H54 (cell line): ENCODE measurements around the gene NANOS3.
A peak's percentile ranks its signal among the peaks of the same experiment; 100 is the strongest.

ENCODE experiments used
- DNase-seq: peaks from one replicate; pipeline ENCODE4 v3.0.0; 2011; ENCODE audit warnings: low spot score, mixed read lengths; ENCODE audit not compliant: insufficient read length
- FAIRE-seq: peaks from 3 replicates; lab custom pipeline; 2011; peaks lifted over from hg19 to GRCh38; lab: Jason Lieb, UNC
- POLR2A ChIP-seq: IDR thresholded peaks from 2 replicates; pipeline ENCODE4 v1.6.1; 2011; ENCODE audit warnings: low read depth, mild to moderate bottlenecking, low read length

NANOS3 gene

GRCh38 chr19:13899393-13899792, 22.5 kb downstream of the NANOS3 start:
- FAIRE-seq (no peak), DNase-seq (no peak)
- no peak for TF ChIP-seq POLR2A

DNA sequence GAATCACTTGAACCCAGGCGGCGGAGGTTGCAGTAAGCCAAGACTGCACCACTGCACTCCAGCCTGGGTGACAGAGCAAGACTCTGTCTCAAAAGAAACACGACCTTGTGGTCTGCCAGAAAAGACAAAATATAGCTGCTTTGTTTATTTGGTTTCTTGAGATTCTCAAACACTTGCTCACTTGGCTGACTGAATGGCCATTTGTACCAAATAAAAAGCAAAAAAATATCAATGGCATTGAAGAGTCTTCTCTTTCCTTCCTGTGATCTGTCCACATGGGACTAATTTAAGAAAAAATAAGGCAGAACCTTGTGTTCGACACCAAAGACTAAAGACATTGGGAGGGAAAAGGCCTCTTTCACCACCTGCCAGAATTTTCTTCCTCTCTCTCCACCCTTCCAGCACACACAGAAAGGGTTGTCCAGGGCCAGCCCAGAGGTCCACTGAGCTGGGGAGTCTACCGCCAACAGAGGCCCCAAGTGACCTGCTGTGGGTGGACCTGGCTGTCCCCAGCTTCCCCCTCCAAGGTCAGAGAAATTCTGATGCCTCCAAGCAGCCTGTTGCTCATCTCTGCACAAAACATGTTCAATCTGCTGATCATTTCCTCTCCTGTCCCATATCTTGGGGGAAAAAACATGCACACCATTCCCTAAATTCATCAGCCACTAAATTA, 23.1 kb downstream of the NANOS3 start:
- FAIRE-seq (no peak), DNase-seq (no peak)
- no peak for TF ChIP-seq POLR2A

DNA sequence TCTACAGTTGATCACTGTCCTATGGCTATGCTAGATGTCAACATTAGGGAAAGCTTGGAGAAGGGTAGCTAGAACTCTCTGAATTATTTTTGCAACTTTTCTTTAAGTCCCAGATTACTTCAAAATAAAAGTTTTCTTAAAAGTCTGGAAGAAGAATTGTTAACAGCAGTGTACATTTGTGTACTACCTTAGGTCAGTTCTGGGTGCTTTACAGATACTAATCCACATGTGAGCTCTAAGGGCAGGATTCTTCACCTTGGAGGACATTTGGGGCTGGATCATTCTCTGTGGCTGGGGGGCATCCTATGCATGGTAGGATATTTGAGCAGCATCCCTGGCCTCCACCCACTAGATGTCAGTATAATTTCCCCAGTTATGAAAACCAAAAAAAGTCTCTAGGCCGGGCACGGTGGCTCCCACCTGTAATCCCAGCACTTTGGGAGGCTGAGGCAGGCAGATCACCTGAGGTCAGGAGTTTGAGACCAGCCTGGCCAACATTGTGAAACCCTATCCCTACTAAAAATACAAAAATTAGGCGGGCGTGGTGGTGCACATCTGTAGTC, 26.1 kb downstream of the NANOS3 start:
- DNase-seq (no peak), FAIRE-seq (no peak)
- no peak for TF ChIP-seq POLR2A

GRCh38 chr19:13905634-13906520, 28.9 kb downstream of the NANOS3 start, which contains the start of the genes BRME1 and CC2D1A:
Gene BRME1, minus strand, starts transcription at chr19:13906117. Its CDS starts 1,225 bp downstream, at chr19:13904892.
Gene CC2D1A, plus strand, starts transcription at chr19:13906201. Its CDS starts 241 bp downstream, at chr19:13906442.
- FAIRE-seq (no peak), DNase-seq (peak; percentile 98)
- TF ChIP-seq POLR2A, result peak; percentile 62

GRCh38 chr19:13906521-13906904, 29.6 kb downstream of the NANOS3 start:
- FAIRE-seq (no peak), DNase-seq (no peak)
- TF ChIP-seq POLR2A, result no peak

- DNase-seq (no peak), FAIRE-seq (no peak)
- TF ChIP-seq POLR2A, result no peak
Measured at GRCh38 chr19:13906910-13907309, 30.0 kb downstream of the NANOS3 start.

- TF ChIP-seq POLR2A, result no peak
- FAIRE-seq (no peak), DNase-seq (no peak)
Measured at GRCh38 chr19:13908674-13909073, 31.7 kb downstream of the NANOS3 start.

DNA sequence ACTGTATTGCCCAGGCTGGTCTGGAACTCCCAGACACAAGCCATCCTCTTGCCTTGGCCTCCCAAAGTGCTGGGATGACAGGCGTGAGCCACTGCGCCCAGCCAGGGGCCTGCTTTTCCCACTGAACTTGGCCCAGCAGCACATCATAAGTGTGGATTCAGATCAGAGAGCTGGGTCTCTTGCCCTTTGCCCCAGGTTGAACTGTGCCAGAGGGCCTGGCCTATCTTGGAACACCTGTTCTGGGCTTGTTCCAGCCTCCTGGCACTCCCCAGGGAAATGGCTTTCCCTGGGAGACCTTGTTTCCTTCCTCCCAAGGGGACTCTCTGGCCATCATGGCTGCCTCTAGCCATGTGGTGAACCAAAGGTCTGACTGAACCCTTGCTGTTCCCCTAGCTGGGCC, 32.5 kb downstream of the NANOS3 start:
- FAIRE-seq (no peak), DNase-seq (no peak)
- TF ChIP-seq POLR2A, result no peak

DNA sequence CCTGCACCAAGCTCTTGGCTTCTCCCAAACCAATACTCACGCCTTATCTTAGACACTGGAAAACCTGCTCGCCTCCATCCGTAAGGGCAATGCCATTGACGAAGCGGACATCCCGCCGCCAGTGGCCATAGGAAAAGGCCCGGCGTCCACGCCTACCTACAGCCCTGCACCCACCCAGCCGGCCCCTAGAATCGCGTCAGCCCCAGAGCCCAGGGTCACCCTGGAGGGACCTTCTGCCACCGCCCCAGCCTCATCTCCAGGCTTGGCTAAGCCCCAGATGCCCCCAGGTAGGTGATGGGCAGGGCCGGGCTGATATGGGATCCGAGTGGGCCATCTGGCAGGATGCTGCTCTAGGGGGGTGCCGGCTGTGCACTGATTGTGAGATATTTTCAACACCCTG, 36.4 kb downstream of the NANOS3 start:
- FAIRE-seq (no peak), DNase-seq (no peak)
- TF ChIP-seq POLR2A, result no peak

DNA sequence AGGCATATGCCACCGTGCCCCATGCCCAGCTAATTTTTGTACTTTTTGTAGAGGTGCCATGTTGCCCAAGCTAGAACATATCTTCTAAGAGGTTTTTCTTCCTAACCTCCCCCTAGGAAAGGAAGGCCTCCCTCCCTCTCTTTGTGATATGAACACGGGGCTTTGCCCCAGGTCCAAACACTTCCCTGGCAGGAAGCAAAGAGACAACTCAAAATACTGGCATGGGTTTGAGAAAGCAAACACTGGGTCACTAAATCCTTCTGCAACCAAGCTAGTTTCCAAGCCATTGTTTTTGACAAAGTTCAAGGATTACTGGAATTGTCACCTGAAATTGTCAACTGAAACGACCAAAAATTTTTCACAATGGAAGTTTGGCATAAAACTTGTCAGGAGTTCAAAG, 37.8 kb downstream of the NANOS3 start:
- no peak for DNase-seq
- no peak for FAIRE-seq
- TF ChIP-seq POLR2A, result no peak

- DNase-seq, result no peak
- no peak for FAIRE-seq
- TF ChIP-seq POLR2A, result no peak
Measured at GRCh38 chr19:13917888-13918406, 41.0 kb downstream of the NANOS3 start.

DNA sequence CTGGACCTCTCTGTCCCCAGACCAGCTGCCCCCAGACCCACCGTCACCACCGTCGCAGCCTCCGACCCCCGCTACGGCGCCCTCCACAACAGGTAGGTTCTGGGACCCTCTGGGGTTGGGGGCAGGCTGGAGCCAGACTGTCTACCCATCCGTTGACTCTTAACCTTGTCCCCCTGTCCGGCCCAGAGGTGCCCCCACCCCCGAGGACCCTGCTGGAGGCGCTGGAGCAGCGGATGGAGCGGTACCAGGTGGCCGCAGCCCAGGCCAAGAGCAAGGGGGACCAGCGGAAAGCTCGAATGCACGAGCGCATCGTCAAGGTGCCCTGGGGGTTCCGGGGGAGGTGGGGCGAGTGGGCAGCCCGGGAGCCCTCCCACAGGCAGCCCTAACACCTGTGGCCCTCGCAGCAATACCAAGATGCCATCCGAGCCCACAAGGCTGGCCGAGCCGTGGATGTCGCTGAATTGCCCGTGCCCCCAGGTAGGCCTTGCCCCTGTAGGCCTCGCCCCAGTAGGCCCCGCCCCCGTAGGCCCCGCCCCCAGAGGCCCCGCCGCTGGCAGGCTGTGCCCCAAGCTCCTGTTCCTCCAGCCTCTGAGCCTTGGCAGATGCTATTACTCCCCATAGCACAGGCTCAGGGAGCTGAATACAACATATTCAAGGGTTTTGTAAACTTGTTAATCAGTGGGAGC, 41.9 kb downstream of the NANOS3 start:
- no peak for FAIRE-seq
- TF ChIP-seq POLR2A, result no peak
- no peak for DNase-seq

DNA sequence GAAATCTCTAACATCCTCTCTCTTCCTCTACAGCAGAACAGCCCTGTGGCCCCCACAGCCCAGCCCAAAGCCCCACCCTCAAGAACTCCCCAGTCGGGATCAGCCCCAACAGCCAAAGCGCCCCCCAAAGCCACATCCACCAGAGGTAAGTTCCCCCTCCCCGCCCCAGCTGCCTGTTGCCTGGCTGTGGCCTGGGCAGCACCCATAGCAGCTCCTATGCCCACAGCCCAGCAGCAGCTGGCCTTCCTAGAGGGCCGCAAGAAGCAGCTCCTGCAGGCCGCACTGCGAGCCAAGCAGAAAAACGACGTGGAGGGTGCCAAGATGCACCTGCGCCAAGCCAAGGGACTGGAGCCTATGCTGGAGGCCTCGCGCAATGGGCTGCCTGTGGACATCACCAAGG, 43.6 kb downstream of the NANOS3 start:
- no peak for DNase-seq
- FAIRE-seq, result no peak
- TF ChIP-seq POLR2A, result no peak
